ENCODE data around the gene PLA2G4F.
A peak's percentile ranks its signal among the peaks of the same experiment; 100 is the strongest.

The PLA2G4F gene

GRCh38 chr15:42137461-42138261 lies 18.8 kb downstream of the PLA2G4F start:
- TF ChIP-seq SUZ12 (IDR thresholded peaks at IDR 0.05; ENCODE audit: extremely low read depth, insufficient read depth, insufficient read length): no peak
- no peak for TF ChIP-seq YY1 (IDR thresholded peaks at IDR 0.05; ENCODE audit: insufficient read depth, insufficient read length)
- no peak for TF ChIP-seq ZNF274 (IDR thresholded peaks at IDR 0.05; ENCODE audit: low read depth, low read length)
- no peak overlapping the region for H3K4me3 ChIP-seq (ENCODE audit: insufficient read length, low read depth)
- H3K9ac ChIP-seq (ENCODE audit: insufficient read length, low read depth): no peak overlapping the region
- no peaks in the 10 kb centered on the region for H3K4me1 ChIP-seq (ENCODE audit: insufficient read depth, insufficient read length)
- H3K9me3 ChIP-seq (ENCODE audit: insufficient read depth, low read length): peaks cover 18% of the 10 kb centered on the region; the same call in 1 of the 2 replicates
- H3K27me3 ChIP-seq (ENCODE audit: insufficient read depth, insufficient read length): no peaks in the 10 kb centered on the region
- H3K36me3 ChIP-seq (ENCODE audit: insufficient read depth, insufficient read length, low read length): no peaks in the 10 kb centered on the region
- DNase-seq (ENCODE audit: low read depth, low spot score): no peak

DNA sequence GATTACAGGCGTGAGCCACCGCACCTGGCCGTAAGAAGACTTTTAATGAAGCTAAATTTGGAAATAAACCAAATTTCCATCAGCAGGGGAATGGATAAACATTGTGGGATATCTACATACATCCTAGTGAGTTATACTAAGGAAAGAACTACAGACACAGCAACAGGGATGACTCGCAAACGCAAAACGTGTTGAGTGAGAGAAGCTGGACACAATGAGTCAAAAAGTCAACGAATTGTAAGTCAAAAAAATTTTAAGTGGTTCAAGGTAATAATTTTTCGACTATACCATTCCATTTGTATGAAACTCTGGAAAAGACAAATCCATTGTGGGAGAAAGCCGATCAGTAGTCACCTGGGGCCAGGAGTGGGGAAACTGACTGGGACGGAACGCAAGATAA lies 19.9 kb downstream of the PLA2G4F start:
- no peak overlapping the region for H3K4me3 ChIP-seq (ENCODE audit: insufficient read length, low read depth)

DNA sequence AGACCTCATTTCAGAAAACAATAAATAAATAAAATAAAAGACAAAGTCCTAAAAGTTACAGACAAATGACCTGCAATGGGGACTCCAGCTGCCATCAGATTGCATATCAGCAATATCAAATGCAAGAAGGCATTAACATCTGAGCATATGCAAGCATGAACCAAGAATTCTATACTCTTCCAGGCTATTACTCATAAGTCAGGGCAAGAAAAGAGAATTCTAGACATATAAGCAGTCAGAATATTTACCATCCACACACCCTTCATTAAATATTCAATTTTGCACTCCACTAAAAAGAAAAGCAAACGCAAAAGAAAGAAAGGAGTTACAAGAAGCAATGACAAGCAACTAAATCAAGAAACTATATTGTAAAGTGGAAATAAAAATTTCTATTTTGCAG lies 21.1 kb downstream of the PLA2G4F start:
- H3K36me3 ChIP-seq (ENCODE audit: insufficient read depth, insufficient read length, low read length): no peaks in the 10 kb centered on the region
- peaks cover 18% of the 10 kb centered on the region; the same call in 1 of the 2 replicates for H3K9me3 ChIP-seq (ENCODE audit: insufficient read depth, low read length)
- no peak overlapping the region for H3K4me3 ChIP-seq (ENCODE audit: insufficient read length, low read depth)
- TF ChIP-seq YY1 (IDR thresholded peaks at IDR 0.05; ENCODE audit: insufficient read depth, insufficient read length): no peak
- no peak for TF ChIP-seq ZNF274 (IDR thresholded peaks at IDR 0.05; ENCODE audit: low read depth, low read length)
- TF ChIP-seq SUZ12 (IDR thresholded peaks at IDR 0.05; ENCODE audit: extremely low read depth, insufficient read depth, insufficient read length): no peak
- H3K9ac ChIP-seq (ENCODE audit: insufficient read length, low read depth): no peak overlapping the region
- no peak for DNase-seq (ENCODE audit: low read depth, low spot score)
- H3K27me3 ChIP-seq (ENCODE audit: insufficient read depth, insufficient read length): no peaks in the 10 kb centered on the region
- H3K4me1 ChIP-seq (ENCODE audit: insufficient read depth, insufficient read length): peaks cover 3% of the 10 kb centered on the region

More for the DNA sequence above, 19.9 kb downstream of the PLA2G4F start:
- TF ChIP-seq ZNF274 (IDR thresholded peaks at IDR 0.05; ENCODE audit: low read depth, low read length) (no peak), YY1 (IDR thresholded peaks at IDR 0.05; ENCODE audit: insufficient read depth, insufficient read length) (no peak), SUZ12 (IDR thresholded peaks at IDR 0.05; ENCODE audit: extremely low read depth, insufficient read depth, insufficient read length) (no peak)
- Histone ChIP-seq H3K36me3 (ENCODE audit: insufficient read depth, insufficient read length, low read length) (no peaks in the 10 kb centered on the region), H3K9ac (ENCODE audit: insufficient read length, low read depth) (no peak overlapping the region), H3K27me3 (ENCODE audit: insufficient read depth, insufficient read length) (no peaks in the 10 kb centered on the region), H3K4me1 (ENCODE audit: insufficient read depth, insufficient read length) (peaks cover 3% of the 10 kb centered on the region), H3K9me3 (ENCODE audit: insufficient read depth, low read length) (peaks cover 18% of the 10 kb centered on the region; the same call in 1 of the 2 replicates)
- DNase-seq (ENCODE audit: low read depth, low spot score): no peak

- H3K4me3 ChIP-seq (ENCODE audit: insufficient read length, low read depth): no peak overlapping the region
- H3K9me3 ChIP-seq (ENCODE audit: insufficient read depth, low read length): peaks cover 16% of the 10 kb centered on the region; the same call in 1 of the 2 replicates
- DNase-seq (ENCODE audit: low read depth, low spot score): no peak
- H3K36me3 ChIP-seq (ENCODE audit: insufficient read depth, insufficient read length, low read length): no peaks in the 10 kb centered on the region
- H3K9ac ChIP-seq (ENCODE audit: insufficient read length, low read depth): no peak overlapping the region
- no peaks in the 10 kb centered on the region for H3K27me3 ChIP-seq (ENCODE audit: insufficient read depth, insufficient read length)
- peaks cover 3% of the 10 kb centered on the region for H3K4me1 ChIP-seq (ENCODE audit: insufficient read depth, insufficient read length)
- TF ChIP-seq ZNF274 (IDR thresholded peaks at IDR 0.05; ENCODE audit: low read depth, low read length) (no peak), YY1 (IDR thresholded peaks at IDR 0.05; ENCODE audit: insufficient read depth, insufficient read length) (no peak), SUZ12 (IDR thresholded peaks at IDR 0.05; ENCODE audit: extremely low read depth, insufficient read depth, insufficient read length) (no peak)
These were observed 21.7 kb downstream of the PLA2G4F start for GRCh38 chr15:42134617-42135245.

GRCh38 chr15:42133886-42134502 lies 22.4 kb downstream of the PLA2G4F start:
- Histone ChIP-seq H3K9me3 (ENCODE audit: insufficient read depth, low read length) (peaks cover 9% of the 10 kb centered on the region; the same call in 1 of the 2 replicates), H3K4me3 (ENCODE audit: insufficient read length, low read depth) (no peak overlapping the region), H3K27me3 (ENCODE audit: insufficient read depth, insufficient read length) (no peaks in the 10 kb centered on the region), H3K36me3 (ENCODE audit: insufficient read depth, insufficient read length, low read length) (no peaks in the 10 kb centered on the region), H3K4me1 (ENCODE audit: insufficient read depth, insufficient read length) (peaks cover 3% of the 10 kb centered on the region), H3K9ac (ENCODE audit: insufficient read length, low read depth) (no peak overlapping the region)
- TF ChIP-seq ZNF274 (IDR thresholded peaks at IDR 0.05; ENCODE audit: low read depth, low read length) (no peak), SUZ12 (IDR thresholded peaks at IDR 0.05; ENCODE audit: extremely low read depth, insufficient read depth, insufficient read length) (no peak), YY1 (IDR thresholded peaks at IDR 0.05; ENCODE audit: insufficient read depth, insufficient read length) (no peak)
- peak; percentile 48 for DNase-seq (ENCODE audit: low read depth, low spot score)

- Histone ChIP-seq H3K4me1 (ENCODE audit: insufficient read depth, insufficient read length) (peaks cover 3% of the 10 kb centered on the region), H3K27me3 (ENCODE audit: insufficient read depth, insufficient read length) (no peaks in the 10 kb centered on the region), H3K4me3 (ENCODE audit: insufficient read length, low read depth) (no peak overlapping the region), H3K36me3 (ENCODE audit: insufficient read depth, insufficient read length, low read length) (no peaks in the 10 kb centered on the region), H3K9ac (ENCODE audit: insufficient read length, low read depth) (no peak overlapping the region), H3K9me3 (ENCODE audit: insufficient read depth, low read length) (peaks cover 3% of the 10 kb centered on the region; the same call in 1 of the 2 replicates)
- TF ChIP-seq ZNF274 (IDR thresholded peaks at IDR 0.05; ENCODE audit: low read depth, low read length) (no peak), SUZ12 (IDR thresholded peaks at IDR 0.05; ENCODE audit: extremely low read depth, insufficient read depth, insufficient read length) (no peak), YY1 (IDR thresholded peaks at IDR 0.05; ENCODE audit: insufficient read depth, insufficient read length) (no peak)
- no peak for DNase-seq (ENCODE audit: low read depth, low spot score)
These were observed 23.1 kb downstream of the PLA2G4F start for GRCh38 chr15:42133356-42133755.
